Neural cell (in vitro differentiated cells): ENCODE data around the gene CCDC83. TPM values are rescaled to one million over a fixed set of nuclear protein-coding genes. Genes with fewer than 3 reads are reported as not detected.

Source experiments
- H2AFZ ChIP-seq: fragments of 200-600, 300-800 bp; sonication (generic), shearing (Covaris generic); 2 replicates; pipeline ENCODE4 v1.6.0; 2014; ENCODE audit warnings: low read depth, mild to moderate bottlenecking, antibody characterized with exemption, low read length, moderate library complexity
- H3F3A ChIP-seq: fragments of 200-600 bp; shearing (Covaris generic); 2 replicates; pipeline ENCODE4 v1.6.1; 2016; ENCODE audit warnings: mild to moderate bottlenecking, moderate library complexity, mixed read lengths, antibody characterized with exemption, low read length; ENCODE audit not compliant: insufficient read depth, poor library complexity, severe bottlenecking
- H3K27ac ChIP-seq: fragments of 200-600, 300-800 bp; sonication (generic), shearing (Covaris generic); 2 replicates; pipeline ENCODE4 v1.5.1; 2014; ENCODE audit warnings: mild to moderate bottlenecking, low read length, moderate library complexity
- H3K27me3 ChIP-seq: fragments of 300-800, 200-600 bp; sonication (generic), shearing (Covaris generic); 2 replicates; pipeline ENCODE4 v1.6.0; 2014; ENCODE audit warnings: mild to moderate bottlenecking, low read depth, low read length, moderate library complexity; ENCODE audit not compliant: insufficient read depth
- H3K36me3 ChIP-seq: fragments of 300-800, 200-600 bp; sonication (generic), shearing (Covaris generic); 2 replicates; pipeline ENCODE4 v1.5.1; 2014; ENCODE audit warnings: mild to moderate bottlenecking, antibody characterized with exemption, low read length, moderate library complexity; ENCODE audit not compliant: insufficient read depth
- H3K4me2 ChIP-seq: fragments of 300-800, 200-600 bp; sonication (generic), shearing (Covaris generic); 2 replicates; pipeline ENCODE4 v1.6.0; 2014; ENCODE audit warnings: mild to moderate bottlenecking, low read length
- H3K4me3 ChIP-seq: fragments of 300-800, 200-600 bp; sonication (generic), shearing (Covaris generic); 2 replicates; pipeline ENCODE4 v1.5.1; 2014; ENCODE audit warnings: mild to moderate bottlenecking, low read length, moderate library complexity
- H3K79me2 ChIP-seq: fragments of 200-600 bp; shearing (Covaris generic); replicated peaks from 2 replicates; pipeline ENCODE4 v1.6.0; 2014; ENCODE audit warnings: mild to moderate bottlenecking, low read length, moderate library complexity; ENCODE audit not compliant: insufficient read depth
- H3K9ac ChIP-seq: fragments of 300-800, 200-600 bp; sonication (generic), shearing (Covaris generic); 2 replicates; pipeline ENCODE4 v1.6.1; 2016; ENCODE audit warnings: mild to moderate bottlenecking, low read length, mixed read lengths
- H3K9me2 ChIP-seq: fragments of 200-600 bp; shearing (Covaris generic); 2 replicates; pipeline ENCODE4 v1.6.1; 2016; ENCODE audit warnings: mild to moderate bottlenecking, low read length, mixed read lengths; ENCODE audit not compliant: insufficient read depth
- H3K9me3 ChIP-seq: fragments of 200-600, 300-800 bp; sonication (generic), shearing (Covaris generic); 2 replicates; pipeline ENCODE4 v1.6.1; 2016; ENCODE audit warnings: mild to moderate bottlenecking, mixed run types, low read length, moderate library complexity, mixed read lengths
- H4K20me1 ChIP-seq: fragments of 200-600 bp; shearing (Covaris generic); 2 replicates; pipeline ENCODE4 v1.6.1; 2016; ENCODE audit warnings: mild to moderate bottlenecking, mixed run types; ENCODE audit not compliant: insufficient read depth
- CTCF ChIP-seq: fragments of 450-650 bp; IDR thresholded peaks from 2 replicates; pipeline ENCODE4 v1.5.1; 2014; ENCODE audit warnings: antibody characterized with exemption, mild to moderate bottlenecking, moderate library complexity; ENCODE audit not compliant: poor library complexity, severe bottlenecking
- EP300 ChIP-seq: fragments of 450-650 bp; conservative IDR thresholded peaks from 2 replicates; pipeline ENCODE4 v1.6.1; 2014; ENCODE audit warnings: antibody characterized with exemption, mild to moderate bottlenecking, moderate library complexity; ENCODE audit not compliant: poor library complexity, severe bottlenecking
- EZH2 ChIP-seq: fragments of 200-600, 300-800 bp; shearing (Covaris generic), sonication (generic); IDR thresholded peaks from 2 replicates; pipeline ENCODE4 v1.6.1; 2014; ENCODE audit warnings: antibody characterized with exemption, low read length, borderline replicate concordance, mild to moderate bottlenecking; ENCODE audit not compliant: insufficient read depth, poor library complexity, severe bottlenecking
- MXI1 ChIP-seq: fragments of 450-650 bp; conservative IDR thresholded peaks from 2 replicates; pipeline ENCODE4 v1.6.1; 2014; ENCODE audit warnings: antibody characterized with exemption, mild to moderate bottlenecking; ENCODE audit not compliant: poor library complexity, severe bottlenecking
- POLR2AphosphoS5 ChIP-seq: IDR thresholded peaks from 2 replicates; pipeline ENCODE4 v1.6.1; 2012
- RAD21 ChIP-seq: fragments of 450-650 bp; conservative IDR thresholded peaks from 2 replicates; pipeline ENCODE4 v1.6.1; 2014; ENCODE audit warnings: antibody characterized with exemption, mild to moderate bottlenecking, moderate library complexity
- REST ChIP-seq: IDR thresholded peaks from 2 replicates; pipeline ENCODE4 v1.6.1; 2012; ENCODE audit warnings: borderline replicate concordance
- SMC3 ChIP-seq: fragments of 450-650 bp; conservative IDR thresholded peaks from 2 replicates; pipeline ENCODE4 v1.6.1; 2014; ENCODE audit warnings: antibody characterized with exemption, mild to moderate bottlenecking, moderate library complexity; ENCODE audit not compliant: poor library complexity
- TAF1 ChIP-seq: IDR thresholded peaks from 2 replicates; pipeline ENCODE4 v1.6.1; 2012; ENCODE audit warnings: low read depth
- polyA plus RNA-seq: library from polyadenylated mRNA; depleted of rRNA; stranded (reverse); fragments of >200 nt; gene quantifications from 2 replicates; pipeline ENCODE4 v1.2.3, GENCODE V29; 2014

The CCDC83 gene
- polyA plus RNA-seq, 1 donor from 2014 or later: not detected

GRCh38 chr11:85874265-85874664, 19.1 kb downstream of the CCDC83 start:
- Histone ChIP-seq H4K20me1 (no peaks in the 10 kb centered on the region), H3K4me3 (no peak overlapping the region), H3K27ac (no peak overlapping the region), H3K9me3 (no peaks in the 10 kb centered on the region), H2AFZ (no peak overlapping the region), H3F3A (no peaks in the 10 kb centered on the region), H3K79me2 (no peaks in the 10 kb centered on the region), H3K4me2 (no peak overlapping the region), H3K27me3 (no peaks in the 10 kb centered on the region), H3K36me3 (no peaks in the 10 kb centered on the region), H3K9me2 (no peaks in the 10 kb centered on the region), H3K9ac (no peak overlapping the region)
- TF ChIP-seq TAF1 (no peak), POLR2AphosphoS5 (no peak), EZH2 (no peak), SMC3 (no peak), MXI1 (no peak)

GRCh38 chr11:85875505-85875904, 20.3 kb downstream of the CCDC83 start:
- Histone ChIP-seq H3K36me3 (no peaks in the 10 kb centered on the region), H4K20me1 (no peaks in the 10 kb centered on the region), H3F3A (no peaks in the 10 kb centered on the region), H2AFZ (no peak overlapping the region), H3K27ac (no peak overlapping the region), H3K9ac (no peak overlapping the region), H3K79me2 (no peaks in the 10 kb centered on the region), H3K4me2 (no peak overlapping the region), H3K9me2 (no peaks in the 10 kb centered on the region), H3K4me3 (no peak overlapping the region), H3K27me3 (no peaks in the 10 kb centered on the region), H3K9me3 (no peaks in the 10 kb centered on the region)
- no peak for TF ChIP-seq REST
- no peak for TF ChIP-seq POLR2AphosphoS5
- TF ChIP-seq EZH2: no peak
- TF ChIP-seq TAF1: no peak
- no peak for TF ChIP-seq RAD21
- TF ChIP-seq EP300: no peak
- no peak for TF ChIP-seq MXI1
- TF ChIP-seq SMC3: no peak
- TF ChIP-seq CTCF: no peak
